BJ (cell line): ENCODE data around the gene MCF2. TPM values are rescaled to one million over a fixed set of nuclear protein-coding genes. Genes with fewer than 3 reads are reported as not detected.

Source experiments
- CTCF ChIA-PET: fragments of 350-600 bp; formaldehyde crosslinking; extraction: SDS; loops from one replicate; lab custom pipeline; 2021; ENCODE audit warnings: antibody characterized with exemption, inconsistent platforms; lab: Yijun Ruan, JAX
- POLR2A ChIA-PET: fragments of 300-600 bp; sonication (Branson Sonifier 250); formaldehyde crosslinking; extraction: SDS; loops from one replicate; lab custom pipeline; 2021; ENCODE audit warnings: antibody characterized with exemption; lab: Charles Lee
- DNase-seq: peaks from one replicate; pipeline ENCODE4 v3.0.0-alpha.2; 2011; ENCODE audit warnings: low read depth
- H3K27me3 ChIP-seq: 2 replicates; pipeline ENCODE4 v1.6.0; 2011; ENCODE audit warnings: low read length; ENCODE audit not compliant: control insufficient read depth, insufficient read depth
- H3K36me3 ChIP-seq: 2 replicates; pipeline ENCODE4 v1.5.1; 2011; ENCODE audit warnings: low read length; ENCODE audit not compliant: control insufficient read depth, insufficient read depth
- H3K4me3 ChIP-seq: 2 replicates; pipeline ENCODE4 v1.5.1; 2011; ENCODE audit warnings: low read depth, mild to moderate bottlenecking, control low read depth, low read length
- polyA plus RNA-seq: library from polyadenylated mRNA; depleted of rRNA; stranded (reverse); fragments of >200 nt; gene quantifications from 2 replicates; pipeline ENCODE4 v1.2.3, GENCODE V29; 2011
- TF ChIP-seq, protein P1 (sequence below): IDR thresholded peaks from 2 replicates; pipeline ENCODE4 v1.5.1; 2011; ENCODE audit warnings: low read depth, mild to moderate bottlenecking, control low read depth, inconsistent platforms, low read length, moderate library complexity; ENCODE audit not compliant: insufficient read depth

The MCF2 gene
- polyA plus RNA-seq, 1 experiment, result not detected

DNA sequence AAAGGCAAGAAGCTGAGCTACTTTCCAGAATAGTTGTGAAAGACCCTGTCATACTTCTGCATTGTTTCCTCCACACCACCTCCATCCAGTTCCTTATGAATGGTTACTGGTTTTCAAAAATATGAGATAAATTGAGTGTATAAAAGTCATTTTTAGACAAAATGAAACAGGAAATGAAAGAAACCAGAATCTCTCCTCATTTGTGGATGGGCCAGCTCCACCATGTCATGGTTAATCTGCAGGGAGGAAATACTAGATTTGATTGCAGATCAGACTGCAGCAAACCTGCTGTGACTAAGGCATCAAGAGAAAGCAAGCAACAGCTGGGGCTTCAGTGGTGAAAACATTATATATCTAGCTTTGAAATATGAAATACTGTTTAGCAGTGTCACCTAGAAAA lies 153.6 kb downstream of the MCF2 start:
- Histone ChIP-seq H3K27me3 (no peaks in the 10 kb centered on the region), H3K36me3 (no peaks in the 10 kb centered on the region), H3K4me3 (no peak overlapping the region)
- TF ChIP-seq, protein P1, sequence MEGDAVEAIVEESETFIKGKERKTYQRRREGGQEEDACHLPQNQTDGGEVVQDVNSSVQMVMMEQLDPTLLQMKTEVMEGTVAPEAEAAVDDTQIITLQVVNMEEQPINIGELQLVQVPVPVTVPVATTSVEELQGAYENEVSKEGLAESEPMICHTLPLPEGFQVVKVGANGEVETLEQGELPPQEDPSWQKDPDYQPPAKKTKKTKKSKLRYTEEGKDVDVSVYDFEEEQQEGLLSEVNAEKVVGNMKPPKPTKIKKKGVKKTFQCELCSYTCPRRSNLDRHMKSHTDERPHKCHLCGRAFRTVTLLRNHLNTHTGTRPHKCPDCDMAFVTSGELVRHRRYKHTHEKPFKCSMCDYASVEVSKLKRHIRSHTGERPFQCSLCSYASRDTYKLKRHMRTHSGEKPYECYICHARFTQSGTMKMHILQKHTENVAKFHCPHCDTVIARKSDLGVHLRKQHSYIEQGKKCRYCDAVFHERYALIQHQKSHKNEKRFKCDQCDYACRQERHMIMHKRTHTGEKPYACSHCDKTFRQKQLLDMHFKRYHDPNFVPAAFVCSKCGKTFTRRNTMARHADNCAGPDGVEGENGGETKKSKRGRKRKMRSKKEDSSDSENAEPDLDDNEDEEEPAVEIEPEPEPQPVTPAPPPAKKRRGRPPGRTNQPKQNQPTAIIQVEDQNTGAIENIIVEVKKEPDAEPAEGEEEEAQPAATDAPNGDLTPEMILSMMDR, result no peak
- POLR2A ChIA-PET, result no interaction called here
- no peak for DNase-seq
- CTCF ChIA-PET, result no interaction called here

DNA sequence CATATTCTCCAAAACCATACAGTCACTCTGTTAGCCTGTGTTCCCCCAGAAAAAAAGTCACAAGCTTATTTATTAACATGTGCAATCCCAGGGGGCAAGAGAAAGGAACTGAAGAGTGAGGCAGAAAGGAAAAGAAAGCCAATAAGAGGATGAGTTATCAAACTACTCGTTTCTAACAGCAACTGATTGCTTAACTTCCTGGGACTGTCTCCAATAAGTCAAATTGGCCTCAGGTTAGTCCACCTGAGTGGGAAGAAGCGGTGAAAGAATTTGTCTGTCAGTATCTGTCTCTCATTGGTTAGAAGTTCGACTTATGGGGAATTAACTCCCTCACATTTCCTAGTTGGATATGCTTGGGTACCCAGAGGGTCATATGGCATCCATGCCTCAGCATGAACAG lies 163.4 kb downstream of the MCF2 start:
- Histone ChIP-seq H3K4me3 (no peak overlapping the region), H3K36me3 (no peaks in the 10 kb centered on the region), H3K27me3 (no peaks in the 10 kb centered on the region)
- ChIA-PET CTCF (no interaction called here), POLR2A (no interaction called here)
- TF ChIP-seq, protein P1, result no peak
- no peak for DNase-seq

DNA sequence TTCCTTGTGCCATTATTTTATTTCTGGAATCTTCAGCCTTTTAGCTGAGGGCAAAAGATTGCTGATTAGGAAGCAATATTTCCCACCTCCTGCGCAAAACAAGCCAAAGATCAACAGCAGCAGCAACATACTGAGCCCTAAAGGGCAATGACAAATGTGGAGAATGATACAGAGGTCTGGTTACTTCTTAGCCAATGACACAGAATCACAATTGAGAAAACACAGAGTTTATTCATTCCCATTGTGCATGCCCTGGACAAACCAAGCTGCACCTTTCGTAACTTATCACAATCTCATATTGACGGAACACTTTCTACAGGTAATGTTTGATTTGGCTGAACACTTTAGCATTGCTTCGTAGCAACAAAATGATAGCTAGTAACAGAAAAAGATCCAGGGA lies 164.0 kb downstream of the MCF2 start:
- H3K36me3 ChIP-seq, result no peaks in the 10 kb centered on the region
- CTCF ChIA-PET, result no interaction called here
- no peak overlapping the region for H3K4me3 ChIP-seq
- TF ChIP-seq, protein P1, result no peak
- POLR2A ChIA-PET, result no interaction called here
- no peaks in the 10 kb centered on the region for H3K27me3 ChIP-seq
- no peak for DNase-seq

DNA sequence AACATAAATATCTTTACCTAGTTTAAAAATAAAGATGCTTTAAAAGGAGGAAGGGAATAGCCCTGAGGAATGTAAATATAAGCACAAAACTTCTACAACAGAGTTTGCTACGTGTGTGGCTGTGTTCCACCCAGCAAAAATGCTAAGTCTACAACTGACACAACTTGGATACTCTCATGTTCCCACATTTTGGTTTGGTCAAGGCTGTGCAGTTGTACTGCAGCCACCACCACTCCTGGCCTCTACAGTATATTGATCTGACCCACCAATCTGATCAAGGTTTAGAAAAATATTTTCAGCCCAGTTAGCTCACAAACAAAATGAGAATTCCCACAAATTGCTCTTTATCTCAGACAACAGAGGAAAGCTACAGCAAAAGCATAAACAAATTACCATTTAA lies 165.3 kb downstream of the MCF2 start:
- no peaks in the 10 kb centered on the region for H3K36me3 ChIP-seq
- TF ChIP-seq, protein P1, result no peak
- ChIA-PET CTCF (no interaction called here), POLR2A (no interaction called here)
- H3K27me3 ChIP-seq, result no peaks in the 10 kb centered on the region
- H3K4me3 ChIP-seq, result no peak overlapping the region
- no peak for DNase-seq

DNA sequence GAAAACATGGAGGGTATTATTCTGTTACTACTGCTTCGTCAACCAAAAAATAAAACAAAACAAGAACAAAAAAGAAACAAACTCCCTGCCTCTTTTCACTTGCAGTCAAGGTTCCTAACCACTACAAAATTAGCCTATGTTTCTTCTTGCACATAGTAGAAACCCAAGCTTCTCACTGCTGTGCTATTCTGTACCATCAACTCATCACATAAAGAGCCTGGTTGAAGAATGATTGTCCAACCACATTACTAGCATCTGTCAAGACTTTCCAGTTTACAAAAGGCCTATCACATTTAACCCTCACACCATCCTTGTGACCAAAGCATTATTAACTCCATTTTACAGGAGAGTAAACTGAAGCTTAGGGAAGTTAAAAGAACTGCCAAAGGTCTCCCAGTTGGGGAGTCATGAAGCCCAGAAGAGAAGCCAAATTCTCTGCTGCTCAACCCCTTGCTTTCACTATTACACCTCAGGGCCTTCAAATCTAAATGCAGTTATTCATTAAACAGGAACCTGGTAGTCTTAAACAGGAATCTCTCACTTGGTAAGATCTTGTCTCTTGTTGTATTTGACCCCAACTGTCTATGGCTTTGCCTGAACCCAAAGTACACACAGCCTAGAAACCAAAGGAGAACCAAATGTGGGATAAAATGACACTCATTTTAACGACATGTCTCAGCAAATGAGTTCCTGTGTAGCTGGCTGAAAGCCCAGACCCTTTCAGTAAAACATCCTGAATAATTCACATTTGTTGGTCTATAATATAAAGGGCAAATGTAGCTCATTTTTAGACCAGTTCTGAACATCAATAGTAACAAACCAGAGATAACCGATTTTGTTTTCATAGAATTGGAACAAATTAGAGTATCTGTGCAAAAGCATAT lies 168.8 kb downstream of the MCF2 start:
- no peak for DNase-seq
- ChIA-PET POLR2A (no interaction called here), CTCF (no interaction called here)
- Histone ChIP-seq H3K4me3 (no peak overlapping the region), H3K36me3 (no peaks in the 10 kb centered on the region), H3K27me3 (no peaks in the 10 kb centered on the region)
- TF ChIP-seq, protein P1, result no peak
